Amniotic epithelial cell (primary cell): ENCODE measurements around the gene SLC1A7.

Experiments used
- DNase-seq: peaks from one replicate; pipeline ENCODE4 v3.0.0-alpha.2; 2010; ENCODE audit warnings: low read depth

SLC1A7 gene

DNA sequence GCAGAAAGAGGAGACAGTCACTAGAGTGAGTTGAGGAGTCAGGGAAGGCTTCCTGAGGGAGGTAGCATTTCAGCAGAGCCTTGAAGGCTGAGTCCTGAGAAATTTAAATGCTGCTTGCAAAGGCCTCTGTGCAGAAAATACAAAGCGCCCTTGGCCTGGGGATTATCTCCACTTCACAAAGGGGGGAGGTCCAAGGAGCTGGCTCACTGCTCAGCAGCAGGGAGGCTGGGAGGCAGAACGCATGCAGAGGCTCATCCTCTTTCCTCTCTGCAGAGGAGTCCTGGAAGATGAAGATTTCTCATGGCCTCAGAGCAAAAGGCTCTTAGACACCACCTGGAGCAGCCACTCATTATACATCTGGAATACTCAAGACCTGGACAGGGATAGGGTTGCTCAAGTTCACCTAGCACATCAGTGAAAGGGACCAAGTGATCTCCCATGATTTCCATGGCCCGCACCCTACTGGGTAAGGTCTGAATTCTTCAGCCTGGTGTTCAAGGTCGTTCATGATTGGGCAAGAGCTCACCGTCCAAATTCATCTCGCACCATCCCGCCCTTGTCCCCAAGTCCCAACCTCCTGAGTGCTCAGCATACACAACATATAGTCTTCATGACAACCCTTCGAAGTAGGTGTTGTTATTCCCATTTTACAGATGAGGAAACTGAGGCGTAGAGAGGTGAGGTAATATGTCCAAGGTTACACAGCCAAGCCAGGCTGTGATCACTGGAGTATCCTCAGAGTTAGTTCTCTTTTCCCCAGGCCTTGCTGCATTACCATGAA is 9.0 kb downstream of the SLC1A7 start:
- DNase-seq: no peak

DNA sequence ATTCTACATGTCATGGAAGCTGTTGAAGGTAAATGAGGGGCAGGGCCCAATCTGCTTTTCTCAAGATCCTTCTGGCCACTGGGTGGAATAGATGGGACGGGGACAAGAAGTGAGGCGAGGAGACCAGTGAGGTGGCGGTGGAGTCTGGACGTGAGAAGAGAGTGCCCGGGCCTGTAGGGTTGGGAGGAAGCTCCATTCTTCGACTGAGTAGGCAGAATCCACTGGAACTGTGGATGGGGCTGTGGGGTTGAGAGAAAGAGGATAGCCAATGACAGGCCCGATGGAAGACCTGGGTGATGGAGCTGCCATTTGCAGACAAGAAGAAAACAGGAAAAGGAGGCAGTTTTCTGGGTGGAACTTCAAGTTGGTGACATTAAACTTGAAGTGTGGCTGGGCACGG is 10.3 kb downstream of the SLC1A7 start:
- no peak for DNase-seq

DNA sequence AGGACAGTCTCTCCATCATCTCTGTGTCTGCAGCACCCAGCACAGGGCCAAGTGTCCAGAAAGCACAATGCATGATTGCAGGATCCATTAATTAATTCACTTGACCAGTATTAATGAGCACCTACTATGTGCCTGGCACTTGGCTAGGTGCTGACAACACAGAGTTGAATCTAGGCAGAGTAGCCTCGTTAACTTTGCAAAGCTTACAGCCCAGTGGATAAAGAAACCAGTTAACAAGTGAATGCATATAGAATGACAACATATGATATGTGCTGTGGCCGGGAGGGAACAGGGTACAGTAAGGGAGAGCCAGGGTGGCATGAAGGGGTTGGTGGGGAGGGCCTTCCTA is 10.9 kb downstream of the SLC1A7 start:
- DNase-seq: no peak

DNA sequence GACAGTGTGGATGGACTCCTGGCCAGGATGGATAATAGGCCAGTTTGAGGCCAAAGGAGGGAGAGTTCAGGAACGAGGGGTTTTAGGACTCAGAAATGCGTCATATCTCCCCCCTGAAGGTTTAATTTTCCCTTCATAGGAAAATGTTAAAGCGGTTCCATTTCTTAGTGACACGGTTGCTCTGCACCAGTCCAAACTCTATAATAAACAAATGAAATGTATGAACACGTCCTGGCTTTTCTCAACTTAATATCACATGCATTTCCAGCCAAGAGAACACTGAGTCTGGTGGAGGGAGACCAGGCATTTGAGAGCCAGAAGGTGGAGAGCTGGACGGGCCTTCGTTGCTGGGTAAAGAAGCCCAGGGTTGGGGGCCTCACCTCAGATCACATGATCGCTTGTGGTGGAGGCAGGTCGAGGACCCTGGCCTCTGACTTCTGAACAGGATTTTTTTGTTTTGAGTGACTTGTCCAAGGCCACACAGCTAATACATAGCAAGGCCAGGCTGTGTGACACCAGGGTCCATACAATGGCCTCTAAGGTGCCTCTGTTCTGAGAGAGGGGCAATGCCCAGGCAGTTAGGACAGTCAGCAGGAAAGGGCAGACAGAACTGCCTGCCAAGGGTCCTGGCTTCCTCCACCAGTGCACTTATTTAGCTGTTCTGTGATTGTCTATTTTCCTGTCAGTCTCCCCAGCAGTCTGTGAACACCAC is 11.4 kb downstream of the SLC1A7 start:
- no peak for DNase-seq

DNA sequence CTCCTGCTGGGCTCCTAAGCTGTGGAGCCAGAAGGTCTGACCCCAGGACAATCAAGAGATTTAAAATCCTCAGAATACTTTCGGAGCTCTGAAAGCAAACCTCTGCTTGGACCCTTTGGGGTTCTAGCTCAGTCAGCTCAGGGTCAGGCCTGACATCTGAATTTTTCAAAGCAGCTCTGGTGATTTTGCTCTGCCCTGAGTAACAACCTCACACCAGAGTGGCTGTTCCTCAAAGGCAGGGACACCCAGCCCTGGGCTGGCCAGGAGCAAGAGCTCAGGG is 11.9 kb downstream of the SLC1A7 start:
- DNase-seq: no peak

DNA sequence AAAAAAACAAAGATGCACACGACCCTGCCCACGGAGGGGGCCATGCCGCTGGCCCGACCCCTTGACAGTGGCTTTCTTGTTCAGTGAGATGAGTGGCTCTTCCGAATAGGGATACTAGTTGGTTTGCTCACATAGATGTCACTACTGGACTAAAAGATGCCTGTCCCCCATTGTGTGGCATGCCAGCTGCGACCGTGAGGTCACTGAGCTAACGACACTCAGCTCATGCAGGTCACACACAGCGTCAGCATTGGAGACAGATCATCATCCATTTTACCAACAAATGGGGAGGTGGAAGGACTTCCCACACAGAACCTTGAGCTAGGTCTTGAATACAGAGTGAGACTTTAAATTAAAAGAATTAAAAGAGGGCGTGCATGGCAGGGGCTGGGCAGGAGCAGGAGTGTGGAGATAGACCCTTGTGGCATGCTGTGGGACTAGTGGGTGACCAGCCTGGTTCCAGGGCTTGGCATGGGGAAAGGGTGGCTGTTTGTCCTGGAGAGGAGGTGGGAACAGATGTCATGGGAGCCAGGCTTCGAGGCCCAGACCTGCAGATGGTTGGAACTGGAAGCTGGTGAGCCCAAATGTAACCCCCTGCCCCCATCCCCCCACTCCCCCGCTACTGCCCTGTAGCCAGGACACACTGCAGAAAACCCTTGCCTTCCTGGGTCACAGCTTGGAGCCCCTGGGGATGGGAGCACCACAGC is 12.4 kb downstream of the SLC1A7 start:
- DNase-seq: no peak

DNA sequence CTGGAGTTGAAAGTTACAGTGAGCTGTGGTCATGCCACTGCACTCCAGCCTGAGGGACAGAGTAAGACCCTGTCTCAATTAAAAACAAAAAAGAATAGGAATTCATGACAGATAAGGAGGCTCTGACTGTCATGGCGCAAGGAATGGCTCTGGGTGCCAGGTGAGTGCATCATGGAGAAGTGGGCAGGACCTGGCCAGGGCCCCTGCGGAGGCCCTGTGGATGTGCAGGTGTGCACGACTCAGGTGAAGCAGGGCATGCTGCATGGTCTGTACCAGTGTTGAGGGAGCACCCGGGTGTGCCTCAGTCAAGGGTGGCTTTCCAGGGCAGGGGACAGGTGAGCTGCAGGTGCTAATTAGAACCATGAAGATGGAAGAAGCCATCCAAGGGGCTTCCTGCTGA is 14.0 kb downstream of the SLC1A7 start:
- DNase-seq: no peak

DNA sequence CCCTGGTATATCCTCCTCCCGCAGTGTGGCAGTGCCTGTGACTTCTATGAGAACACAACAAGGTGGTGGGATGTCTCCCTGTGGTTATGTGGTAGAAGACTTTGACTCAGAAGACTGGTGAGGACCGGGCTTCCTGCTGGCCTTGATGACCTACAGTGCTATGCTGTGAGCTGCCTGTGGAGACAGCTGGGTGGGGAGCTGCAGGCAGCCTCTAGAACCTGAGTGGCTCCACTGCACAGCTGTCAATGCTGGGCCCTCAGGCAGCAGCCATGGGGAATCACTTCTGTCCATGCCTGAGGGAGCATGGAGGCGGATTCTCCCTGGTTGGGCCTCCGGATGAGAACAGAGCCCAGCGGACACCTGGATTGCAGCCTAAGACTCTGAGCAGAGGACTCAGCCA is 14.9 kb downstream of the SLC1A7 start:
- DNase-seq: peak; percentile 53

DNA sequence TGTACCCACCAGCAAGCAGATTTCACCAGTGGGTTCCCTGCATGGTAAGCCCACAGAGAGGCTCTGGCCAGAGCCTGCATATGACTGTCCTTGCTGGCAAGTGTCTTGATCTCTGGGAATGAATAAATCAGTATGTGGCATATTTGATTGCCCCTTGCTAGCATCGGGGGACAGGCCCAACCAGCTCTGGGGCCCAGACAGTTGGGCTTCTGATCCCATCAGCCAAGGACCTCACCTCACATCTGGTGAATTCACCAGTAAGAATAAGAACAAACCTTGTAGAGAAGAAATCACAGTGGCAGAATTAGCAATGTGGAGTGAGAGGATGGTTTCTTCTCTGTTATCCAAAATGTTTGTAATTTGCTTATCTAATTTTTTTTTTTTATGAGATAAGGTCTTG is 15.9 kb downstream of the SLC1A7 start:
- no peak for DNase-seq

DNA sequence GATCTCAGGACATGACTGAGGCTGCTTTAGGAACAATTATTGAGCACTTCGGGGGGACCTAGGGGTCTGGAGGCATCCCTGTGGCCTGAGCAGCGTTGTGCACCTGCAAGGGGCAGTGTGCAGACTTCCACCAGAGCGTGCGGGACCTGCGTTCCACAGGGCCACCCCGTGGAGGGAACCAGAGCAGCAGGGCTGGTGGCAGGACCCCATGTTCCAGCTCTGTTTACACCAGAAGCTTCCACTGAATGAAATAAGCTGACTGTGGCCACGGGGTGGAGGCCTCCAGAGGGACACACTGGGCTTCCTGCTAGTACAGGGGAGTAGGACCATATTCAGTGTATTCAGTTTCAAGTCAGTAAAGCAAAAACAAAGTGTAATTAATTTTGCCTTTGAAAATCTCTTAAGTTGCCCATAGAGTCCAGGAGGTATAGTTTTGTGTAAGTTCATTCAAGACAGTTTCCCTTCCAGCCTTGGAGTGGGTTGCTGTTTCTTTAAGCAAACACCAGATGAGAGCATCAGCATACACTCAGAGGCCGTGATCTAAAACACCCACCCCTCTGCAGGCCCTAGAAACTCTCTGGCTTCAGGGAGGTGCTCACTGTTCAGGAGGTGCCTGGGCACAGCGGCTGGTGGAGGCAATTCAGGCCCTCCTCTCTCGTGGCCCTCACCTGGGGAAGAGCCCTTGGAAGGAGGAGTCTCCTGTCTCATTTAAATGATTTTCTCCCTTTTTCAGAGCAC is 16.6 kb downstream of the SLC1A7 start:
- DNase-seq: no peak

DNA sequence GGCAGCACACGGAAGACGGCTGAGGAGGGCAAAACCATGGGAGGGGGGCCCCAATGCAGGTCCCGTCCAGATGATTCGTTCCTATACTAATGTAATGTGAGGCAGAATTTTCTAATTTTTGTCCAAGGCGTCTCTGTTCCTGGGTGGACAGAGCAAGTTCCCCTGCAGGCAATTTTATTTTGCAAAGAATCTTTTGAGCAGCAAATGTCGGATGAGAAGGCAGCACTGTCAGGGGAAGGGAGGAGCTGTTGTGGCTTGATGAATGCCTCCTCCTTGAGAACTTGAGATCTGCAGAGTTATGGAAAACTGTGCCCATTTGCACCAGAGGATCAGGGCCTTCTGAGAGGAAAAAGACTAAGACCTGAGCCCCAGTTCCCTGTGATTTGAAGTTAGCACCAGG is 17.3 kb downstream of the SLC1A7 start:
- no peak for DNase-seq

DNA sequence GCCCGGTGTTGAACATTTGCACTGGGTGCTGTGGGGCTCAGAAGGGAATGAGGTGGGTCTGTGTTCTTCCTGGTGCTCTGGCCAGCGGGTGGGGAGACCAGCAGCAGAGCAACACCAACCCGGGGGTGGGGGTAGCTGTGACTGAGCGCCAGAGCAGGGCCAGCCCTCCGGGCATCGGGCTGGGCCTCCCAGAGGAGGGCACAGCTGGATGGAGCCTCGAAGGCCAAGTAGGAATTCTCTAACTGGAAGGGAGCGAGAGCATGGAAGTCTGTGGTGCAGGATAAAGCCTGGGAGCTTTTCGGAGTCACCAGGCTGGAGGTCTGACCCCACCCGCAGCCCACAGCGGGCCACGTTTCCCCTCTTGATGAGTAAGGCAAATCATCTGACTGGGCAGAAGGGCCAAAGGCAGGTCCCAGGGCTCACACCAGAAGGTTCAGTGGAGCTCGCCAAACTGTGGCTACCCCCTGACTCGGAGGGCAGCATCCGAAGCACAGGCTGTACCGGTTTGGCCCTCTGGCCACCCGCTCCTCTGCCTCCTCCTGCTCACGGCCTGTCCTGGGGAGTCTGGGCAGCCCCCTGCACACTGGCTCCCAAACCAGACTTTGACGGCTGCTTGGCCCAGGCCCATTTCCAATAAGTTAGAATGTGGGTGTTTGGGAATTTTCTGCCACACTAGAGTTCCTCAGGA is 18.8 kb downstream of the SLC1A7 start:
- no peak for DNase-seq

DNA sequence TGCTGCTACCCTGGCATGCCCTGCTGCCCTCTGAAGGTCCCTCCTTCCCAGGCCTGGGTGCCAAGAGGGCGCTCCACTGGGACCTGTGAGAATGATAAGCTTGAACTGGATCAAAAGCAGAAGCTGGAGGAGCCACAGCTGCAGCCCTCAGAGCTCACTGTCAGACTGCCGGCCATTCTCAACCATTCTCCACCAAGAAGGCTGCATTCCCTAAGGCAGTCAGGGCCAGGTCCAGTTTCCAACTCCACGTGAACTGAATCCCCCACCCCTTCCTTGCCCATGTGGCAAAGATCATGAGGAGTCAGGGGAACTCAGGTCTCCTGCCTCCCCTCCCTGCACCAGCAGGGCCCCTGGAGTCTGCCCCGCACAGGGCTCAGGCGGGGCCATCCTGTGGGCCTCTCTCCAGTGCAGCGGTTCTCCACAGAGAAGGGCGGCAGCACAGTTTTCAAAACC is 19.5 kb downstream of the SLC1A7 start:
- no peak for DNase-seq

DNA sequence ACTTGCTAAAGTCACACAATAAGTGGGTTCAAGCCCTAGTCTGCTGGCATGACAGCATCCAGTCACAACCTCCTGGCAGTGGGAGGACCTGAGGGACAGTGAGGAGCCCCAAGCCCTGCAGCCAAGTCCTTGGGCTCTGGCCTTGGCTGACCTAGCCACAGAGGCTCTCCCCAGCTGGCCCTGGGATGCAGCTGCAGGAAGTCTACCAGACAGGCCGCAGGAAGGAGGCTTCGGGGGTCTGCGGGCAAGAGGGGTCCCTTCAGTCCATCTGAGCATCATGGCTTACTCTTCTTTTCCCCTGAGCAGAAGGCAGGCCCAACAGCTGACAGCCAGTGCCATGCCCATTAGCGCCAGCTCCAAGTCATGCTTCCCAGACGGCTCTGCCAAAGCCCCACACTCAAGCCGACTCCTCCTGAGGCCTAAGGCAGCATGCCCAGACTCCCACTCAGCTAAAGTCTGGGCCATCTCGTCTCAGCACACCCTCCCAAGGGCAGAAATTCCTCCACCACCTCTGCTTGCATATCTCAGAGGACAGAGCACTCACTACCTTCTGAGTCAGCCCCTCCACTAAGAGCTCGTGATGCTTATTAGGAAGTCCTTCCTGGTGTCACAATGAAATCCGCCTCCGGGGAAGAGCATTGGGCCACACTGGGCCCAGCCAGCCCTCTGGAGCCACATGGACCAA is 20.1 kb downstream of the SLC1A7 start:
- DNase-seq: peak; percentile 61

DNA sequence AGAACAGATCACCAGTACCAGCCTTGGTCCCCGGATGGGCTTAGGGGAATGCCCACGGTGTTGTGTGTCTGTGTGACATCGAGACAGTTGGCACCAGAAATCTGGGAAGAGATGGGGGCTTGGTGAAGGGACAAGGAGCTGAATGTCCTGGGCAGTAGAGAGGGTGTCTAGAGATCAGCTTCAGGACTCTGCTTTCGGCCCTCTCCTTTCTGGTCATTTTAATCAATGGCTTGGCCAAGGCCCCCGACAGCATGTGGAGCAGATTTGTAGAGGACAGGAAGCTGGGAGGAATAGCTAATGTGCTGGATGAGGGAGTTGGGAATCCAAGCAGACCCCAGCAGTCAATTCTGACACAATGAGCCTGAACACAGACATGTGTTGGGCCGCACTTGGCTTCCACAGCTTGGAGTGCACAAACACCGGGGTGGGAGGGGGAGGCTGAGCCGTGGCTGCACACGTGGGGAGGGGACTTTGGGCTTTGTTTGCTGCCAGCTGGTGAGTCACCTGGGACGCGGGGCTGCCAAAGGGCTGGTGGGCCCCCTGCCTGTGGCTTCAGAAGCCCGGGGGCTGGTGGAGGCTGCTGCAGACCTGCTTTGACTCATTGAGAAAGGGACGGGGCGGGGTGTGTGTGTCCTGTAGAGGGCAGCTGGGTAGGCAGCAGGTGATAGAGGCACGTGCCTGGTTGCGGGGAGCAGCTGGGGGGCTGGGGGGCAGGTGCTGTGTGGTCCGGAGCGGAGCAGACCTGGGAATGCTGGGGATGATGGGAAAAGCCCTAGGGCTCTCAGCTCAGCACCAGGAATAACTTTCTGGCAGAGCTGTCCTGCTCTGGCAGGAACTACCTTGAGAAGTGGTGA is 20.9 kb downstream of the SLC1A7 start:
- peak; percentile 50 for DNase-seq

DNA sequence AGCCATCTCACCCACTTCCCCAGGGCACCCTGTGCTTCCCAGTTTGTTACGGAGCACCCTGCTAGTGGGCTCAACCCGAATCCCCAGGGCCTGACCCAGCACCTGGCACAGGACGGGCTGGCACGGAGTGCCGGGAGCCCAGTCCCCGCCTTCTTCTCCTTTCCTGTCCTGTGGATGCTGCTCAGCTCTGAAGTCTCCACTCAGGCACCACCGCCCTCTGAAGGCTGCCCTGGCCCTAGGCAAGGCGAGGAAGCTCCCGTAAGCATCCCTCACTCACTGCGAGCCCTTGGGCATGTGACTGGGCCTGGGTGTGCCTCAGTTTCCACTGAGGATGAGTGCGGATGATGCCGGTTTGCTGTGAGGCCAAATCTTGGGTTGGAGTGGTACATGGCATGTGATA is 21.8 kb downstream of the SLC1A7 start:
- no peak for DNase-seq

DNA sequence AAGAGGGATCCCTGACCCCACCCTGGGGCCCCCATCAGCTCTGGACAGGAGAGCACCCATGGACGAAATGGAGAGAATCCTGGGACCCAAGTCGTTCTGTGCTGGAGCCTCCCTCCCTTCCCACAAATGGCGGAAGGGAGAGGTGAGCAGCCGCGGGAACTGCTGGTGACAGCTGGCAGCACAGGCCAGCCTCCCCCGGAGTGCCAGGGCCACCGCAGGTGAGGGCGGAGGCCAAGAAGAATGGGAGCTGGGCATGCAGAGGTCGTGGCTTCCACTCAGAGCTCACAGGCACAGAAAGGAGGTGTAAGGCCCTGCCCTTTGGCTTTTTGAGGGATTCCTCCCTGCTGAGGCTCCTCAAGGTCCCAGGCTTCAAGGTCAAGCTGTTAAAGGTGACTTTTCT is 24.6 kb downstream of the SLC1A7 start:
- no peak for DNase-seq

DNA sequence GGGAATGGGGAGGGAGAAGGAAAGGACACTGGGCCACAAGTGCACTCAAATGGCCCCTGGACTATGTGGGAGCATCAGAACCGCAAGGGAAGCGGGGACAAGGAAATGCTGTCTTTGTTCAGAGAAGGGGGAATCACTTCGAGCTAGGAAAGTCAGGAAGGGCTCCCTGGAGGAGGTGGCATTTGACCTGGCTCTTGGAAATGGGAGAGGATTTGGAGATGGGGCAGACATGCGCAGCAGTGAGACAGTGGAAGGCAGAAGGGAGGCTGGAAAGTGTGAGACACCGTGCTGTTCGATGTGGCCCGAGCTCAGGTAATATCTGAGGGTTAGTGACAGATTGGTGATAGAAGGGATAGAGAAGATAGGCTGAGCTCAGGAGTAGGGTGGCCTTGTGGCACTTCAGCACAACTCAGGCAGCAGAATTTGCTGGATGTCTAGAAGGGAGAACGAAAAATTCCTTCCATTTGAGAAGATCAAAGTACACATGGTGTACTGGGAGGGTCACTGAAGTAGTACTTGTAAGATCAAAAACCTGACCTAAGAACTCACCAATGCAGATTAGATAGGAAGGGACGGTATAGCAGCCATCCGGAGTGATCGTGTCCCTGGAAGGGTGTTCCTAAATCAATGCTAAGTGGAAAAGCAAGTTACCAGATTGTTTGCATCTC is 25.4 kb downstream of the SLC1A7 start:
- DNase-seq: no peak

DNA sequence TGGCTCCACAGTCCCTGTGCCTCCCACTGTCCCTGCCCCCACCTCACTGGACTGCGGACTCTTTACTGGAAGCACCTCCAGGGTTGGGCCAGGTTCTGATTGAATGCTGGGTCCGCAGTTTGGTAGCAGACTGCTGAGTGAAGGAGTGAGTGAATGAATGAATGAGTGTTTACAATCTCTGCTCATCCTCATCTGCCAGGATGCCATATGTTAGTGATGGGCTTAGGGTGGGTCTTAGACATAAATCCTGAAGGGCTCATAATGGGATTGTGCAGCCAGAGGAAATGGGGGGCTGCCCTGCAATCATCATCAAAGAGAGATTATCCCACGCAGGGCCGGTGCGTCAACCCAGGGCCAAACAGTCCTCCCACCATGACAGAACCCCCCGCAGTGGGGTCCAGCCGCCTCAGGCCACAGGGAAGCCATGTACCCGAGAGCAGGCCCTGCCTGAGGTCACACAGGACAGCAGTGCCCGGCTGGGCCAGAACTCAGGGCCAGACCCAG is 26.1 kb downstream of the SLC1A7 start:
- DNase-seq: no peak
